AG09319 (cell line): ENCODE results near the gene KCTD12.

ENCODE experiments used
- DNase-seq: peaks from one replicate; pipeline ENCODE4 v3.0.0-alpha.2; 2010; ENCODE audit warnings: low read depth; ENCODE audit errors: extremely low read depth
- CTCF ChIP-seq: IDR thresholded peaks from 2 replicates; pipeline ENCODE4 v1.5.1; 2011; ENCODE audit warnings: low read depth, mild to moderate bottlenecking, inconsistent platforms, low read length, moderate library complexity

The KCTD12 gene

DNA sequence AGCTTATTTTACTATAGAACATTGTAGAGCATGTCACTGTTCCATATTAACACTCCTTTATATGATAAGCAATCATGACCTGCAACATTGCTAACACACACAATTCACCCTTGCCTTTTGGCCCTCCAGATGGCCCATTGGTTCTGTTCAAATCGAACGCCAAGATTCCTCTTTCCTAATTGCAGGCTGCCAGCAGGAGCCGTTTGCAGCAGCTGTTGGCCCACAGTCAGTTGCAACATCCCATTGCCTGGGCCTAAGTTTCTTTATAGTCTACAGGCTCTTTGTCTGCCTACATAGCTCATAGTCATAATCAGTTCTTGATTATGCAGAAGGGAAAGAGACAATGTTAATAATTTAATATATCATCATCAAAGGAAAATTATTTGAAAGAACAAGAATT lies 37.6 kb downstream of the KCTD12 start:
- TF ChIP-seq CTCF = no peak; the same call in 1 of the 2 replicates
- no peak for DNase-seq

GRCh38 chr13:76846363-76846762 lies 39.8 kb downstream of the KCTD12 start:
- TF ChIP-seq CTCF = no peak

DNA sequence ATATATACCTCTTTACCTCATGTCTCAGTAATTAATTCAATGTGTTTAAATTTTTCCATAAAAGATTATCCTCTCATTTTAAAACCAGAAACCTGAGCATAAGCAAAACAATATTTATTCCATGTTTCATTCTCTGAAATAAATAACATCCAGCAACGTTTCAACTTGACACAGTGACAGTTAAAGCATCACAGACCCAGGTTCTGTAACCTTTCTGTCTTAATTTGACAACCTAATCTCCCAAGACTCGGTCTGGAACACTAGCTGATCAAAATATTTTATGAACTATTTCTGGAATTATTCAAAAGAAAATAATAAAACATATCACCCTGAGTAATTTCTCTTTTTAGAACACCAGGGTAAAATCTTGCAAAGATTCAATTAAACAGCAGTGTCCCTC lies 40.3 kb downstream of the KCTD12 start:
- no peak for DNase-seq
- no peak for TF ChIP-seq CTCF

More at GRCh38 chr13:76846363-76846762, 39.8 kb downstream of the KCTD12 start:
- no peak for DNase-seq

GRCh38 chr13:76845367-76845766 lies 40.8 kb downstream of the KCTD12 start:
- no peak for DNase-seq
- TF ChIP-seq CTCF = no peak

DNA sequence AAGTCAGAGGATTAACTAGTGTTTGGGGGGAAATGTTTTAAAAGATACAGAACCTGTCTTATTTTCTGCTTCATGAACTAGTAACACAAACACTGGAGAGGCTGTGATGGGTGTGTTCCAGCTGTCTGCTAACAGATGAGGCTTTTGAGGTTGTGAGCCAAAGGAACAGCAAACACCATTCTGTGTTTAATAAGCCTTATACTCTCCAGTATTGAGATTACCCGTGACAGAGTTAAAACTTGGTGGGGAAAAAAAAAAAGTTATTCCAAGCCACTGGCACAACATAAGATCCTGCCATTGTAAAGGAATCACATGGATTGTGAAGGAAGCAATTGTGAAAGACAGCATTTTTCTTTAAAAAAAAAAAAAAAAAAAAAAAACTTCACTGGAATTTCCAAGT lies 48.4 kb downstream of the KCTD12 start:
- no peak for TF ChIP-seq CTCF
- no peak for DNase-seq

GRCh38 chr13:76836311-76836710 lies 49.9 kb downstream of the KCTD12 start:
- DNase-seq = no peak
- no peak for TF ChIP-seq CTCF

GRCh38 chr13:76833441-76833954 lies 52.7 kb downstream of the KCTD12 start:
- DNase-seq = no peak
- no peak for TF ChIP-seq CTCF
